Stomach (tissue), 19 donors: Measurements from ENCODE around the gene CALN1. TPM values are rescaled to one million over a fixed set of nuclear protein-coding genes. Genes with fewer than 3 reads are reported as not detected.
"Not testable (repeated sequence)": the region's sequence is repeated elsewhere in the genome, so short reads cannot be mapped to it uniquely, and the experiment has no call there.

Experiments
- DNase-seq, 2 donors: peaks; one replicate each; pipeline versions ENCODE4 v3.0.0 to v3.0.0-alpha.2; 2013 to 2019
- H3K27ac ChIP-seq, 5 donors: fragments of 200-600 bp in 4 of 5; sonication (generic) in 4 of 5; one replicate each; pipeline ENCODE4 v1.5.1; 2013 to 2019; ENCODE audit warnings: mild to moderate bottlenecking in 1 of 5, moderate library complexity in 1 of 5
- H3K27me3 ChIP-seq, 3 donors: fragments of 200-600 bp; sonication (generic); one replicate each; pipeline ENCODE4 v1.5.1; 2017 to 2019; ENCODE audit warnings: mixed run types in 1 of 3
- H3K36me3 ChIP-seq, 4 donors: fragments of 200-600 bp; sonication (generic); 1 replicate in 3 of 4; 2 replicates in 1 of 4; pipeline ENCODE4 v1.5.1; 2016 to 2019
- H3K4me1 ChIP-seq, 4 donors: fragments of 200-600 bp; sonication (generic); one replicate each; pipeline ENCODE4 v1.5.1; 2016 to 2019
- H3K4me3 ChIP-seq, 4 donors: fragments of 200-600 bp; sonication (generic) in 3 of 4; one replicate each; pipeline ENCODE4 v1.5.1; 2016 to 2019; ENCODE audit warnings: mild to moderate bottlenecking in 1 of 4
- H3K9me3 ChIP-seq, 4 donors: fragments of 200-600 bp; sonication (generic); one replicate each; pipeline ENCODE4 v1.5.1; 2016 to 2019
- CTCF ChIP-seq, 7 experiments: fragments of 450-650 bp in 4 of 7; fragments of 200-600 bp in 3 of 7; sonication (generic) in 3 of 7; IDR thresholded peaks; one replicate each; pipeline ENCODE4 v1.5.1; 2016 to 2019; ENCODE audit warnings: antibody characterized with exemption in 7 of 7, control low read depth in 2 of 7, mild to moderate bottlenecking in 1 of 7
- EP300 ChIP-seq: sonication (generic); formaldehyde crosslinking; IDR thresholded peaks from one replicate; pipeline ENCODE4 v1.6.1; 2017; ENCODE audit warnings: antibody characterized with exemption
- POLR2A ChIP-seq, 4 donors: fragments of 450-650 bp; IDR thresholded peaks; one replicate each; pipeline ENCODE4 v1.6.1; 2016; ENCODE audit warnings: antibody characterized with exemption in 4 of 4, control low read depth in 2 of 4, mild to moderate bottlenecking in 1 of 4, moderate library complexity in 1 of 4
- POLR2AphosphoS5 ChIP-seq, 3 donors: sonication (generic); formaldehyde crosslinking; IDR thresholded peaks; one replicate each; pipeline ENCODE4 v1.6.1; 2016; ENCODE audit warnings: antibody characterized with exemption in 3 of 3
- WGBS, 5 donors: extraction: QIAGEN DNeasy Blood & Tissue Kit in 3 of 5; methylation state at CpG; one replicate each; pipeline versions ENCODE4 v1.1.5 to v1.1.7; 2013 to 2018; 5-methylcytosine and 5-hydroxymethylcytosine counted together
- intact Hi-C: fragments of 100-400 bp; cut with DNase I; formaldehyde crosslinking; loops from one replicate; pipeline ENCODE4 v1.15.1; 2023; ENCODE audit warnings: low total_unique reads
- long read RNA-seq, 10 donors: transcript quantifications; one replicate each; lab custom pipeline, GENCODE V29; 2026
- polyA plus RNA-seq, 3 donors: library from polyadenylated mRNA; stranded (reverse); fragments of 200-250 nt; gene quantifications; one replicate each; pipeline ENCODE4 v1.2.3, GENCODE V29; 2013
- total RNA-seq, 5 donors: library from RNA; depleted of rRNA; stranded (reverse); fragments of >200 nt; gene quantifications; one replicate each; pipeline versions ENCODE4 v1.1.0 to v1.2.3, GENCODE V29; 2014 to 2016
- donor health status: healthy with polysubstance abuse.
- donor health status: Bipolar disorder and iron deficiency.
- donor health status: healthy.

The CALN1 gene
- 10 to 100 TPM in 1 of 5 donors, under 1 TPM in 1, not detected in 3; 0.37 to 51.9 TPM for total RNA-seq
- under 1 TPM in 1 of 3 donors, not detected in 2; under 0.01 TPM for polyA plus RNA-seq
- long read RNA-seq, donor 1, result 0 reads
- long read RNA-seq, donor 2, result 0 reads
- long read RNA-seq, donor 3, result 0 reads
- long read RNA-seq, donor 4, result 0 reads
- long read RNA-seq, donor 5, result 0 reads
- long read RNA-seq, donor 6, result 0 reads
- long read RNA-seq, donor 7, result 0 reads
- long read RNA-seq, donor 8, result 0 reads
- long read RNA-seq, donor 9, result 0 reads
- long read RNA-seq, donor 10, result 0 reads

DNA sequence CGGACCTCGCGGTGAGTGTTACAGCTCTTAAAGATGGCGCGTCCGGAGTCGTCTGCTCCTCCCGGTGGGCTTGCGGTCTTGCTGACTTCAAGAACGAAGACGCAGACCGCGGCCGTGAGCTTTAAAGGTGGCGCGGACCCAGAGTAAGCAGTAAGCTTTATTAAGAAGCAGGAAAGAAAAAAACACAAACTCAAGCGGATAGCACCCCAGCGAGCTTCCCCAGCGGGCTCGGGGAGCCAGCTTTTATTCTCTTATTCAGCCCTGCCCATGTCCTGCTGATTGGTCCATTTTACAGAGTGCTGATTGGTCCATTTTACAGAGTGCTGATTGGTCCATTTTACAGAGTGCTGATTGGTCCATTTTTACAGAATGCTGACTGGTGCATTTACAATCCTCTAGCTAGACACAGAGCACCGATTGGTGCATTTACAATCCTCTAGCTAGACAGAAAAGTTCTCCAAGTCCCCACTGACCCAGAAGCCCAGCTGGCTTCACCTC lies at the start of gene CALN1:
CALN1 (minus strand) TSS at position 218 of the 498 bp plus-strand sequence.
- H3K27me3 ChIP-seq, H3K36me3 ChIP-seq, intact Hi-C loops, DNase-seq, H3K4me1 ChIP-seq, H3K4me3 ChIP-seq, H3K27ac ChIP-seq: not testable (repeated sequence)
- WGBS, 5 donors, result 96 to 97% (median 97%) methylated on average over 21 of the region's 21 CpGs
- peaks cover 0 to 11% (median 3%) of the 10 kb centered on the region in 4 donors for H3K9me3 ChIP-seq

GRCh38 chr7:72453471-72453870 lies 41.3 kb upstream of the CALN1 start:
- no peaks in the 10 kb centered on the region for H3K4me1 ChIP-seq
- TF ChIP-seq CTCF (IDR thresholded peaks at IDR 0.05), result no peak
- TF ChIP-seq POLR2AphosphoS5 (IDR thresholded peaks at IDR 0.05), result no peak
- TF ChIP-seq EP300, result no peak
- TF ChIP-seq POLR2A (IDR thresholded peaks at IDR 0.05), result no peak
- H3K27ac ChIP-seq, result no peak overlapping the region
- intact Hi-C loops, result no loop called here
- H3K36me3 ChIP-seq, result no peaks in the 10 kb centered on the region
- DNase-seq, result no peak
- WGBS, 5 donors, result 75 to 89% (median 88%) methylated on average over 1 of the region's 1 CpG
- peaks cover 0 to 4% (median 0%) of the 10 kb centered on the region in 3 donors for H3K27me3 ChIP-seq
- H3K9me3 ChIP-seq, result peaks cover 0 to 13% (median 9%) of the 10 kb centered on the region in 4 donors
- no peak overlapping the region for H3K4me3 ChIP-seq

DNA sequence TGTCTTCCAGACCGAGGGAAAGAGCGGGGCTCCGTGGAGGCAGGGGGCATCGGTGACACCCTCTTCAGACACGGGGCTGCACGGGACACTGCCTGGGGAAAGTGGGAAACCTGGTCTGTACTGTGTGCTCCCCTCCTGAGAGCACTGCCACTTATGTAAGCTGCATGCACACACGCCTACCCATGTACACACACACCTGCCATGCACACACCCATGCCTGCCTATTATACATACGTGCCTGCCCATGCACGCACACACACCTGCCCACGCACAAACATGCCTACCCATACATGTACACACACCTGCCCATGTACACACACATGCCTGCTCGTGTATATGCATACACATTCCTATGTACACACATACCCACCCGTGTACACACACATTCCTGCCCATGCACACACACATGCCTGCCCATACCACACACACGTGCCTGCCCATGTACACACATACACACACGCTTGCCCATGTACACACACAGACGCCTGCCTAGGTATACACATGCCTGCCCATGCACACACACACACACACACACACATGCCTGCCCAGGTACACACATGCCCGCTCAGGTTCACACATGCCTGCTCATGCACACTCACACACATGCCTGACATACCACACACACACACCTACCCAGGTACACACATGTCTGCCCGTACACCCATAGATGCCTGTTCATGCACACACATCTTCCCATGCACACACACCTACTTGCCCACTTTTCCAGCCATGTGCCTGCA lies 35.5 kb upstream of the CALN1 start:
- 78 to 84% (median 82%) methylated on average over 15 to 17 of the region's 17 CpGs for WGBS, 5 donors
- intact Hi-C loops, result no loop called here
- no peak for DNase-seq
- H3K4me3 ChIP-seq, result no peak overlapping the region
- H3K27me3 ChIP-seq, result peaks cover 0 to 34% (median 6%) of the 10 kb centered on the region in 3 donors
- no peaks in the 10 kb centered on the region for H3K36me3 ChIP-seq
- H3K27ac ChIP-seq, result no peak overlapping the region
- H3K9me3 ChIP-seq, result peaks cover 0 to 6% (median 1%) of the 10 kb centered on the region in 4 donors
- TF ChIP-seq CTCF (IDR thresholded peaks at IDR 0.05) (no peak), POLR2A (IDR thresholded peaks at IDR 0.05) (no peak), EP300 (no peak), POLR2AphosphoS5 (IDR thresholded peaks at IDR 0.05) (no peak)
- peaks cover 0 to 8% (median 4%) of the 10 kb centered on the region in 4 donors for H3K4me1 ChIP-seq

GRCh38 chr7:72446591-72447462 lies 34.7 kb upstream of the CALN1 start:
- Histone ChIP-seq H3K4me1 (peaks cover 0 to 8% (median 4%) of the 10 kb centered on the region in 4 donors), H3K27ac (no peak overlapping the region), H3K36me3 (no peaks in the 10 kb centered on the region), H3K27me3 (peaks cover 0 to 34% (median 6%) of the 10 kb centered on the region in 3 donors), H3K9me3 (no peaks in the 10 kb centered on the region), H3K4me3 (no peak overlapping the region)
- intact Hi-C loops, result no loop called here
- no peak for TF ChIP-seq POLR2A (IDR thresholded peaks at IDR 0.05)
- no peak for TF ChIP-seq POLR2AphosphoS5 (IDR thresholded peaks at IDR 0.05)
- TF ChIP-seq EP300, result no peak
- no peak for TF ChIP-seq CTCF (IDR thresholded peaks at IDR 0.05)
- no peak for DNase-seq
- 30 to 40% (median 32%) methylated on average over 20 of the region's 20 CpGs for WGBS, 5 donors
